GM12864 (cell line): Measurements from ENCODE around the gene CIDEB.

ENCODE experiments used
- DNase-seq: peaks from one replicate; pipeline ENCODE4 v3.0.0-alpha.2; 2011; ENCODE audit warnings: low read depth
- H3K4me3 ChIP-seq: 2 replicates; pipeline ENCODE4 v1.5.1; 2011; ENCODE audit warnings: mild to moderate bottlenecking, low read depth, low read length, control low read depth
- CTCF ChIP-seq: IDR thresholded peaks from 2 replicates; pipeline ENCODE4 v1.5.1; 2011; ENCODE audit warnings: low read depth, mild to moderate bottlenecking, moderate library complexity, low read length, control low read depth, inconsistent platforms; ENCODE audit errors: missing control alignments

Gene CIDEB

DNA sequence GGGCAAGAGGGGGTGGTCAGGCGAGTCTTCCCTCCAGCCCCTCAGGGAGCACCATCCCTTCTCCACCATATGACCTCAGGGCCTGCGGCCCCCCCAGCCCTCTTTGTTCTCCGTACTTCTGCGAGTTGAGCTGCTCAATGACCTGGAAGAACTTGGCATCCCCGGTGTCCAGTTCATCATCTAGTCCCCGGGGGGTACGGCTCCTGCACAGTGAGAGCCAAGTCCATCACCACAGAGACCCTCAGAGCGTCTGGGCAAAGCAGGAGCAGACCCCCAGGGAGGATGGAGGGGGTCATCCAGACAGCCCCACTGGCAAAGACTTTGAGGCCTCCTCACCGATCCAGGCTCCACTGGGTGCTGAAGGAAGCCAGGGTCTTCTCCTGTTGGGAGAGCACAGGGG lies 18.2 kb upstream of the CIDEB start:
- no peak overlapping the region for H3K4me3 ChIP-seq
- DNase-seq = no peak
- no peak for TF ChIP-seq CTCF

- H3K4me3 ChIP-seq = no peak overlapping the region
- DNase-seq = no peak
- no peak for TF ChIP-seq CTCF
These were observed 17.3 kb upstream of the CIDEB start for GRCh38 chr14:24325041-24325530.

- no peak overlapping the region for H3K4me3 ChIP-seq
- DNase-seq = no peak
- no peak for TF ChIP-seq CTCF
These were observed 16.2 kb upstream of the CIDEB start for GRCh38 chr14:24324024-24324423.

DNA sequence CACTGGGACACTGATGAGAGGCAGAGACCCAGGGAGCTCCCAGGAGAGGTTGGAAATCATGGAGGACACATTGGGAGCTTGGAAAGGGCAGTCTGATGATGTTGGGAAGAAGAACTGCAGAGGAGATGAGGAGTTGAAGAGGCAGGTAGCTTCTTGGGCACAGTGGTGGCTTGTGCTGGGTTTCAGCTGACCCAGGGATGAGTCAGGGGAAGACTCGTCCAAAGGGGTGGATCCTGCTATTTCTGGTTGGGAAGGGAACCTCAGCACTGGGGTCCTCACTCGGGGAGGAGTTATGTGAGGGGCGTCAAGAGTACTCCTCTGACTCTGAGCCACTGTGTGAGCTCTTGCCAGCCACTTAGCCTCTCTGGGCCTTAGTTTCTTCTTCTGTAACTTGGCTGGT lies 15.6 kb upstream of the CIDEB start:
- H3K4me3 ChIP-seq = no peak overlapping the region
- no peak for DNase-seq
- no peak for TF ChIP-seq CTCF

DNA sequence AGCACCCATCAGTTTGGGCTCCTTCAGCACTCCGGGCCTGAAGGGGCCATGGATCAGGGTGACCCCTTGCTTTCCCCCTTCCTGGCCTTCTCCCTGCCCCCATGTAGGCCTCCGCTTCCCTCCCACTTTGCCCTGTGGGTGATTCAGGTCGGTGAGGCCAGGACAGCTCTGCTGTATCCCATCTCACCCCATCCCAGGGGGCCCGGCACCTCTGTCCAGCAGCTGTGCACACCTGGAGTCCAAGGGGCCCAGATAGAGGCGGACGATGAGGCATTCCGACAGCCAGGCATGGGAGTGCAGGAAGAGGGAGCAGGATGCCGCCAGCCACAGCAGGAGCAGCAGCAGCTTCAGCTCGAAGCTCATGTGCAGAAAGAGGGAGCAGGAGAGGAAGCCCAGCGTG lies 14.9 kb upstream of the CIDEB start:
- no peak for TF ChIP-seq CTCF
- no peak for DNase-seq
- no peak overlapping the region for H3K4me3 ChIP-seq

- no peak overlapping the region for H3K4me3 ChIP-seq
- no peak for TF ChIP-seq CTCF
- DNase-seq = no peak
These were observed 13.6 kb upstream of the CIDEB start for GRCh38 chr14:24321212-24321975.
